Stimulated activated naive CD4-positive, alpha-beta T cell treated with Interleukin-2 at 50 U/mL for 16 hours (primary cell): ENCODE data around the gene LTBP1.

ENCODE experiments used
- DNase-seq: peaks from one replicate; lab custom pipeline; 2025; lab: John Stamatoyannopoulos, UW

LTBP1 gene

DNA sequence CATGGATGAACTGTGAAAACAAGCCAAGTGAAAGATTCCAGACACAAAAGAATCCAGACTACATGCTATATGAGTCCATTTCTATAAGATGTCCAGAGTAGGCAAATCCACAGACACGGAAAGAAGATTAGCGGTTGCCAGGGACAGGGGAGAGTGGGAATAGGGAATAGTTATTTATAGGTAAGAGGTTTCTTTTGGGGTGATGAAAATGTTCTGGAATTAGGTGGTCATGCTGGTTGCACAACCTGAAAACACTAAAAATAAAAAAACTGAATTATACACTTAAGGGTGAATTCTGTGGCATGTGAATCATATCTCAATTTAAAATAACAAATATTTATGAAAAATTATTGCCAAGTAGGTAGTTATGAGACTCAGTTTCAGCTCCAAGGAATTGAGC lies 168.4 kb downstream of the LTBP1 start:
- DNase-seq, result no peak

DNA sequence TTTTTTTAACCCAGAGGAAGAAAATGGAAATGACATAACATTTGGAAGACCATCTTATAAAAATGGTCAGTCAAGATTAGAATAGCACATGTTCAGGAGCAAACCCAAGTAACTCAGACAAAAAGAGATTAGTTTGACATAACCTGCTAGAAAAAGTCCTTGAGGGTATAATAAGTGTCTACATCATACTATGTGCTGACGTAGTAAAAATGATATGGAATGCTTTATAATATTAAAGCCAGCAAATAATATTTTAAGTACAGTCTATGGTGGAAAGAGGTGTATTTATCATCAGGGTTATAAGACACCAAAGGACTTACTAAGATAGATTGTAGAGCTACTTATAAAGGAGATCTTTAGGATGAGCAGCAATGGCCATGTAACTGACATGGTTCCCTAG lies 169.0 kb downstream of the LTBP1 start:
- DNase-seq, result no peak

DNA sequence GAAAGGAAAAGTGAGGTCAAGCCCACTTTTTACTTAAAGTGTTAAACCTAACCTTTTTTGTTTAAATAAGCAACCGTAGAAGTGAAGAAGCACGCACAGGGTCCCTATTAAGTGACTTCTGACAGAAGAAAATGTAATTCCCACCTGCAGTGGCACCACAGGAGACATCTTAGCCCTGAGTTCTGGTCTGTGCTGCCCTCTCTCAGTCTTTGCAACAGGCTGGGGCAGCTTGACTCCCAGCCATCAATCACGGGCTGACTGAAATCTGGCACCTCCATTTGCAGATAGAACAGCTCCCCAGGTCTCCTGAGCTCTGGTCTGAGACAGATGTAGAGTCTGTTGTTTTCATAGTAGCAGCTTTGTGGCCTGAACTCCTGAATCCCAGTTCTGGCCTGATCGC lies 170.0 kb downstream of the LTBP1 start:
- DNase-seq, result no peak

DNA sequence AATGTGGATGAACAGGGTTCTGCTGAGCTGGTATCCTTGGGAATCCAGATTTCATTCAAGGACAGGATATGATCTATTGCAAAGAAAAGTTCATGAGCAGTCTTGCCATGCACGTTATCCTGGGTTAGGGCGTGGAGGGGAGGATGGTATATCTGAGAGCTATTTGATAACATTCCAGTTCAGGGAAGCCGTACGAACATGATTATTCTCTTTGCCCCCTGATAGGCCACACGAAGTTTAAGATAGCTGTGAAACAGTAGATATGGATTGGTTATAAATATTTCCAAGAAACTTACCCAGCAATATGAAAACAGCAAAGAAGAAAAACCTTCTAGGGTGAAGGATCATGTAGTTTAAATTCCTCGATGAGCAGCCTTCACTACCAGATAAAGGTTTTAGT lies 171.9 kb downstream of the LTBP1 start:
- no peak for DNase-seq

DNA sequence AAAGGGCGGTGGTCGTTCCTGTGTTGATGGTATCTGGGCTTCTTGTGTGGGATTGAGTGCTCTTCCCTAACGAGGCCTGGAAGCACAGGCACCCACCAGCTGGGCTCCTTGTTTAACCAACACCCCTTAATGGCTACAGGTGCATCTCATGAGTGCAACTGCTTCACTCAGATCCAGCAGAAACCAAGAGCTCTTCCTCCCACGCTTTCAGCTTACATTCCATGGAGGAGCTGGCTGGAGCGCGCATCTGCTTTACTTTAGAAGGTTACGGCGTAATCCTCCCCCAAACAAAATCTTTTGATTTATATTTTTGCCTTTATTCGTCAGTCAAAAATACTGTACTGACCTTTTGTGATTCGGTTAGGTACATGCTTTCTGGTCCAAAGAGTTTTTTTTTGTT lies 174.7 kb downstream of the LTBP1 start:
- no peak for DNase-seq

DNA sequence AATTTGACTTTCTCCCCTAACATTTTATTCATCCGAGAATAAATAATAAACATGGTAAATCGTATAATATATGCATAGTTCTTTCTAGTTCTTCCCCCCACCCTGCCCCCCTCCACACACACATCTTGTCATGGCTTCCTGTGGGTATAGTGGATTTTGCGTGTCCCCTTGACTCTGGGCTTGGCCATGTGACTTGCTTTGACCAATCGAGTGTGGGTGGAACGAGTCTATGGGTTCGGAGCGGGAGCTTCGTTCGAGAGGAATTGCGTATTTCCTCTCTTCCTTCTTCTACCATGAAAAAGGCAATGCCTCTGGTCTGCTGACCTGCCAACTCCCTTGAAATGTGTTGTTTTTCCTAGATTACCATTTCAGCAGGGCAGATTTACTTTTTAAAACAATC lies 175.2 kb downstream of the LTBP1 start:
- DNase-seq, result no peak

DNA sequence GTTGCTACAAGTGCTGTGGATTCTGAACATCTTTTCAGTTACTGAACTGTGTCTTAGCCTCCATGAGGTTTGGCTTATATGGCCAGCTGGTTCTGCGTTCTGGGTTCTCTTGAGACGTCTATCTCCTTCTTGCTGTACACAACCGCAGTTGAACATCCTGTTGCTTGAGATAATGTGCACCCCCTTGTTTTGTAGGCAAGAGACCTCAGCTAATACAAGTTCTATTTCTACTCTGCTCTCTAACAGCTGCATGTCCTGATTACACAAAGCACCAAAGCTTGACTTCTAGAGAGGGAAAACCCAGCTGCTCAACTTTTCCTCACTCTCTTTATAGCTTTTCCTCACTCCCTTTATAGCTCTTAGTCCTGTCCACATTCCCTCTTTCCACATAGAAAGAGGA lies 176.0 kb downstream of the LTBP1 start:
- DNase-seq, result no peak

DNA sequence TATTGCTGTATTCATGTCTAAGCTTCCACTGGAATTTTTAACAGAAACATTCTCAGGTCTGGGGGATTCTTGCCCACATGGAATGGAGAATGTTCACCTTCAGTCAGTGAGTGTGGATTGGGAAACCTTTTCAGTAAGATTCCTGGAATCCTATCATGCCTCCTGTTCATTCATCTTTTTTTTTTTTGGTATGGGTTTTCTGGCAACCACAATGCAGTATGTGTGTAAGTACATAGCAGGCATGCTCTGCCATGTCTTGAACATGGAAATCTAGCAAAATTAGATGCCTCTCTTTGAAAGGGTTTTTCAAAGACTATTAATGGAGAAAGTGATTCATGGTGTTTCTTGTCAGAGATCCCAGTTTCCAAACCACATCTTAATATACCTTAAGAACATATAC lies 176.5 kb downstream of the LTBP1 start:
- DNase-seq, result no peak

DNA sequence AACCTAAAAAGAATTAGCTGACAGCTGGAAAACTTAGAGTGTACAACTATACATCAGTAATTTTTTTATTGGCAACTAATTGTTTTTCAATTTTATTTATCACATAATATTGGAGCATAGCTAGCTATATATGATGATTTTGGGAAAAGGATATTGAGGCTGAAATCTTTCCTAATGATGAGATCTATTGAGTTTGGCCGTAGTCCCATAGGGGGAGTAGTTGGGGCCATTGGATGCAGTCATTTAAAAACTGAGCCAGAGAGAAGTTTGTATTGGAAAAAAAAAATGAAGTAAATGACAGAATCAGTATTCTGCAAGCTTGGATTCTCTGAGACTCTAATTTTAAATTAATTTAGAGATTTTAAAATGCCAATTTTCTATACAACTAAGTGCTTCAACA lies 179.8 kb downstream of the LTBP1 start:
- DNase-seq, result no peak

DNA sequence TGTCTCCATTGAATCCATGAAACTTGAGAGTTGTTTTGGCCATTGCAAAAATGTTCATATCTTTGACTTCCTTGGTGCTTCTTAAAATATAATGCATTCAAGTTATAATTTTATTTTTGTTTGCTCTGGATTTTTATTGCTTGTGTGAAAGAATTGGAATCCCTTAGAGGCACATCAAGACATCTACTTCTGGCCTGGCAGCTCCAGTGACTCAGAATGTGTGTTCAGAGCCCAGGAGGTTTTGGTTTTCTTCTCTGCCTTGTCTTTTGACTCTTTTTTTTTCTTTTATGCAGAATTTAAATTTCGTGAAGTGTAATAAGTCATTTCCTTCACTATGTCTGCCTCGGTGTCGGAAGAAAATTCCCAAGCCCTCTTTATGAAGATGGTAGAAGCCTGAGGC lies 180.2 kb downstream of the LTBP1 start:
- no peak for DNase-seq

DNA sequence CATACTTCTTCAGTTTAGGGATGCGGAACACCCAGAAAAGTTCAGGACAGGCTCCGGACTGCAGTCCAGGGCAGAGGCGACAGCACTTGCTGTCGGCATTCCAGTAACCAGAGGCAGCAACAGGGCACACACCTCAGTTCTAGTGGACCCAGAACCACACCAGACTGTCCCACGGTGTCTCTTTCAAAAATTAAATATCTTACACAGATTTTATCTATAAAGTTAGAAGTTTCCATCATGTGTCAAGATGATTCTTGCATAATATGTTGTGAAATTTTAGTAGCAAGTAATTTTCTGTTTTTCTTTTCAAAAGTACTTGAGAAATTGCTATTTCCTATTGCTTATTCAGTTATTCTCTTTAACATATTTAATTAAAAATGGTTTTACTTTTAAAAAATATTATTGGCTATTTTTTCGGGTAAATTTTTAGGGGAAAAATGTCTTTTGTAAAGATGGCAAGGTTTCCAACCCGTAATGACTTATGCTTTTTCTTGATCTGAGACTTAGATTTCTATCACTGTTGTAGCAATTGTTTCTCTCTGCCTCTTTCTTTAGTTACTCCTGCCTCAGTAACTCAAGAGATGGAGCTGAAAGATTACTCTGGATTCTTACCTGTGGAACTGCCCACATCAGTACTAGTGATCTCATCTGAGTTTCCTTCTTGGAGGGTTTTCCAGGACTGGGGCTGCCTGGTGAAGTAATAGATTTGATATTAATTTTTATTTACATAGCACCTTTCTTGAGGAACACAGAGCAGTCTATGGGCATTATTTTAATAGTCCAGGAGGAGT lies 182.7 kb downstream of the LTBP1 start:
- no peak for DNase-seq

DNA sequence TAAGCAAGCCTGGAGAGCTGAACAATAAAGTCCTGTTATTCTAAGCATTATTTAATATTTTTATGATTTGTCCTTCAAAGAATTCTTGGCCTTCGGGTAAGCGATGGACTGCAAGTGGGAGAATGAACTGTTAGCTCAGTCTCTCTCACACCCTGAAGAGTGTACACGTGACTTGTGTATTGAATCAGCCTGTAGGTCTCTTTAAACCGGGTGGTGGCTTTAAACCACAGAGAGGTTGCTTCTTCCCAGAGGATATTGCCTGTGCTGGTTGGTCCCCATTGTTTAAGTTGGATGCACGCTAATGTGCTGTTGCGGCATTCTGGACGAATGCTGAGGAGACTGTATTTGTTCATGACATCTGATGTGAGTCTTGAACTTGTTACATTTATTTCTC lies 183.3 kb downstream of the LTBP1 start:
- no peak for DNase-seq

DNA sequence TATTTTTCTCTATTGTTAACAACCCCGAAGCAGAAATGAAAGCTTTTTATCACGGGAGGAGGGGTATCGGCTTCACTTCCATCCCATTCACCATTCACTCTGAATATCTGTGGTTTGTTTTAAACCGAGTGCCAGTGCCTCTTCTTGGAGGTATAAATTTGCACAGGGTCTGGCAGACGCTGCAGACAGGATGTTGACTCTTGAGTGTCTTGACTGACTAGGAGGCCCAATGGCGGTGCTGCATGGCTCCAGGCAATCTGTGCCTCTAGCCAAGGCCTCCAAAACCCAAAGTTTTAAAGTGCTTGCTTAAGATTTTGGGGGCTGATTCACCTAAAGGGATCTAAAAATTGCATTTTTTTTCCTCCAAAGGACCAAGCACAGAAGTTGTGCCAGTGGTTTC lies 183.8 kb downstream of the LTBP1 start:
- no peak for DNase-seq

DNA sequence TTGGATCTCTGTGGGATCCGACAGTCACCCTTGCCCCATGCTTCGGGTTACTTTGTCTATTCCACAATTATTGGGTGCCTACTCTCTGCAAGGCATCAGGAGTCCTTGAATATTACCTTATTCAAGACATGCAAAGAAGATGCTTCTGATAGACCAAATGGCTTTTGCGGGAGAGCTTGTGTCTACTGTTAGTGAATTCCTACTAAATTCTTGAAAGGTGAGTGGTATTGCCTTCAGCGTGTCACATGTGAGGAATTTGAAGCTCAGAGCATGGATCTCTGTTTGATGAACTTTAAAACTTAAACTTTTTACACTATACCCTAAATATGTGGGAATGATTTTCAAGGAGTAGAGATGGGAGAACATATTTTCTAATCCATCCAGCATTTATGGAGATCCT lies 184.4 kb downstream of the LTBP1 start:
- DNase-seq, result no peak

DNA sequence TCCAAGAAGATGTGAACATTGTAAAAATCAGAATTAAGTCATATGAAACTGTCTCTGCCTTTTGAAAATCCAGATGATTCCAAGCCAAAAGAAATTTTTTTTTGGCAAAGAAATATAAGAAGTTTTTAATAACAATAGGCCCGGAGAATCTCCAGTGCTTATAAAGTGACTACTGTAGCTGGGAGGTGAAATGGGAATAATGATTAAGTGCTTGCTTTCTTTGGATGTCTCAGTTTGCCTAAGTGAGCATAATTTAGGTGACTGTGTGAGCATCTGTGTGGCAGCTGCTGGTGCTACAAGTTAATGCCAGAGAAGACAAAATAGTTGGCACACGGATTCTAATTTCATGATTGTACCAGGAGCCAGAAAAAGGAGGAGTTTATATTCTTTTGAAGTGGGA lies 185.0 kb downstream of the LTBP1 start:
- no peak for DNase-seq

DNA sequence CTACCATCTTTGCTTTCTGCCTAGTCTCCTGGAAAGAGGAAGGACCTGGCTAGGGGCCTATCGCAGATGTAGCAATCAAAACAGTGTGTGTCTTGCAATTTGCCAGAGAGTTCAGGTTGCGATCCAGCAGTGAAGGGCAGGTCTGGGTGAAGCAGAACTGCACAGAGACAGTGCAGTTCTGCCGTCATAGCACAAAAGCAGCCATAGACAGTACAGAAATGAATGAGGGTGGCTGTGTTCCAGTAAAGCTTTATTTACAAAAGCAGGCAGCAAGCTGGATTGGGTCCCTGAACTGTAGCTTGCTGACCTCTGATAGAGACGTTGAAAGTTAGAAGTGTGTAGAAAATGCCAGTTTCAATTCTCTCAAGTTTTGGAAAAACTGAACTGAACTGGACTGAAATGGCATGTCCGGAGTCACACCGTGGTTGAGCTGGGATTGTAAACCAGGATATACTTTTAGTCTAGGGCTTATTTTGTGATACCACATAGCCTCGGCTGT lies 186.8 kb downstream of the LTBP1 start:
- DNase-seq, result no peak

DNA sequence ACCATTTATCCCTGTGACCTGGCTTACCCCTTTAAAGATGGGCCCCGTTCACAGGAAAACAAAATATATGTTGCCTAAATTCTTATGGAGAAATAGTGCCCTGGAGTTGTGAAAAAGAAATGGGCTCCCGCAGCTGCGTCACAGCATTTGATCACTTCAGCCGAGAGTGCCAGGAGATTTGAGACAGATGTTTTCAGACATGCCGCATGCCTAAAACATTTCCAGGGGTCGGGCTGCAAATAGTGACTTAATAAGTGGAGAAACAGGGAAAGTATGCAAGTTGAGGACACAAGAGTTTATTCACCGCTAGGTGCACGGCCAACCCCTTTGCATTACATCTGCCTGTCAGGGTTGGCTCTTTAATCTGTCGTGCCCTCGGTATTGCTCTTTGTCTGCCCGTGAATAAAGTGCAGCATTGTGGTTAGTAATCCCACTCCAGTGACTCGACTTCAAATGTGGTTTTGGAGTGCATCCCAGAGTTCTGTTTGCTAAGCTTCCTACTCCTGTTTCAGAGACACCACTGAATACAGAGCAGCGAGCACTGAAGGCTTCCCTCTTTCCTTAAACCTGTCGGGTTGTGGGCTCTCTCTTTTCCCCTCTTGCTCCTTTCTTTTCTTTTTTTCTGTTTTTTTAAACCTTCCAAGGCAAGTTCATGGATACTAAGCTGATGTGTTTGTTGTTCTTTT lies 187.5 kb downstream of the LTBP1 start:
- DNase-seq, result no peak

DNA sequence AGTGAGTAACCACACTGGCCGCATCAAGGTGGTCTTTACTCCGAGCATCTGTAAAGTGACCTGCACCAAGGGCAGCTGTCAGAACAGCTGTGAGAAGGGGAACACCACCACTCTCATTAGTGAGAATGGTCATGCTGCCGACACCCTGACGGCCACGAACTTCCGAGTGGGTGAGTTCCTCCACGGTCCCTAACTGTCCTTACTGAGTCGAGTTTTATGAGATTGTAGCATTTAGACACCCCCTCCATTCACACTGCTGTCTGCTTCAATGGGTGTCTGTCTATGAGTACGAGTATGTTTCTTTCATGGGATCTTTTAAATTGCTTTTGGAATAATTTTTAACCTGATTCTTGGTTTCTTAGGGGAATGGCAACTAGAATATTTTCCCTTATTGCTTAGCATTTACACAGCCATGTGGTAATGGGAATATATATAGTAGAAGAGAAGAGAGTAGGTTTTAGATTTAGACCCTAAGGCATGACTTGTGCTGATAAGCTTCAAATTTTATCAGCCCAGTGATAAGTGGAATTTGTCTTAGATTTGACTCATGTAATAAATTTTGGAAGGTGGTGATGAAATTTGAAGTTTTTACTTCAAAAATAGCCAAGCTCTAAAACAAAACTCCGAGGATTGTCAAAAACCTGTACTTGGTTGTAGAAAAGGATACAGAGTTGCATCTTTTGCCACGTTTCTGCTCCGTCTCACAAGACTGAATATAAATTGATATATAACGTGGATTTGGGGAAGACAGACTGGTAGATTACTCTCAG lies 188.2 kb downstream of the LTBP1 start:
- DNase-seq, result no peak

DNA sequence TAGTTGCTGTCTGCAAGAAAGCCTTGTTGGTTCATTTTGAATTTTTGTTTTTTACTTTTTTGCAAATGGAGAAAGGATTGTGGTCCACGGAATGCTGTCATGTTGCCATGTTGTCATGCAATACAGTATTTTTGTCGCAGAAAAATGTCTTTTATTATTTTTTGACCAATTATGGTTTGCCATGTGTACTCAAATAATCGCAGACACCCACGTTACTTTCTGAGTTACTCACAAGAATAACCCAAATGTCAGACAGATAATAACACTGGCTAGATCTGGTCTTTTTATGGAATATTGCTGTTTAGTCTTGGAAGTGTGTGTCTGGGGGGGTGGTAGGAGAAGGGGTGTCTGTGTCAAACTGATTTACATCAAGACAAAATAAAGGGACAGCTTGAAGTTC lies 188.9 kb downstream of the LTBP1 start:
- no peak for DNase-seq

DNA sequence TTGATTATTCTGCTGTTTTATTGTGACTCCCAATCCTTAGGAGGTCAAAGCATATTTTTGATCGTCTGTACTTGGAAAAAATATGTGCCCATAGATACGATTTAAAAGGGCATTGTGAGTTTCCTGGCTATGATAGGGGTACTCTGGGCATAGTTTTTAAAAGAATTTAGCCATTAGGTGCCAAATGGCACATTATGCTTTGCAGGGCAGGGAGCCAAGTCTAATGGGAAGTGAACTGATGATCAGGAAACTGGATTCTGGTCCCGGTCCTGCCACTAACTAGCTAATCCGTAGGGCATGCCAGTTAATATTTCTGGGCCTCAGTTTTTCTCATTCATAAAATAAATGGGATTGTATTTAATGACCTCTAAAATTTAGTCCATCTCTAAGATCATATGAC lies 189.3 kb downstream of the LTBP1 start:
- no peak for DNase-seq

DNA sequence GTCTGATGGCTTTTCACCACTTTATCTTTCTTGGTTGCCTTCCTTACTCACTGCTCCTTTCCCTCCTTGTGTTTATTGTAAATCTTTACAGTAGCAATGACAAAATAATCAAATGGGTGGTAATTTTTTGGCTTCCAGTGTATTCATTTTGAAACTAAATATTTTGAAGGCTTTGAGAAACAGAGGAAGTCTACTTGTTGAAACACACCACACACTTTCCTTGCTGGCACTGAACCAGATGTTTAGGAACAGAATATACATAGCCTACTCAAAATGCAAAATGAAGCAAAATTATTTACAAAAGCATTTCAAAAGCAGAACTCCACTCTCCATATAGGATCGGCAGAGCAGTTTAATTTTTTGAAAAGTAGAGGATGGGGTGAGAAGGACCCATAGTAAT lies 189.8 kb downstream of the LTBP1 start:
- DNase-seq, result no peak

DNA sequence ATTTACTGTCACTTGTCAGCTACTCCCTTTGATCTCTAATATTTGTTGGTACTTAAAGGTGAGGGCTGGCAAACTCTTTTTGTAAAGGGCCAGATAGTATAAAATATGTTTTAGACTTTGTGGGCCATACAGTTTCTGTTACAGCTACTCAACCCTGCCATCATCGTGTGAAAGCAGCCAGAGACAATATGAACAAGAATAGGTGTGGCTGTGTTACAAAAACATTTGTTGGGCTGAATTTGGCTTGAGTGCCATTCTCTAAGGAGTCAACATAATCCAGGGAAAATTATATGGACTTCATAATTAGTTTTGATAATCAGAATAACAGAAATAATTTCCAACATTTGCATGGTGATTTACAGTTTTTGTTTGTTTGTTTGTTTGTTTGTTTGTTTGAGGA lies 190.6 kb downstream of the LTBP1 start:
- DNase-seq, result no peak

DNA sequence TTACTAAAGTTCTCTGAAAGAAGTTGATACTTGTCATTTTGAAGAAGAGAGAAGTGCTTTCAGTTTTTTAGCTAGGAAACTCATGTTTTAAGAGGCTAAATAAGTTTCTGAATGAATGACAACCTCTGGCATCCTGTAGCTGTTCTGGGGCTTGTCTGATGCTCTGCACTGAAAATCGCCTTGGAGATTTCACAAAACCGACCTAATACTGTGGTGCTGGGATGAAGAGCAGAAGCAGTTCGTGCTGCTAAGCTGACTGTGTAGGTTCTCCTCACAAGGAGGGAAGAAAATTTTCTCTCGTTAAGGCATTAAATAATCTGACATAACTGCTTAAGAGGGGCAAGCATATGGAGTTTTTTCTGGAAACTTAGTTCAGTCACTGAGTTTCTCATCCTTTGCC lies 193.2 kb downstream of the LTBP1 start:
- DNase-seq, result no peak
